Lower leg skin (tissue), 3 donors: ENCODE data around the gene PHC3.

Experiments used
- POLR2A ChIP-seq, 2 donors: fragments of 450-650 bp; IDR thresholded peaks; one replicate each; pipeline ENCODE4 v1.6.1; 2016 to 2017; ENCODE audit warnings: antibody characterized with exemption in 2 of 2, mild to moderate bottlenecking in 1 of 2, moderate library complexity in 1 of 2
- TF ChIP-seq, protein P1 (sequence below), 3 donors: fragments of 450-650 bp; IDR thresholded peaks; one replicate each; pipeline ENCODE4 v1.5.1; 2016; ENCODE audit warnings: antibody characterized with exemption in 3 of 3, mild to moderate bottlenecking in 3 of 3, moderate library complexity in 2 of 3

DNA sequence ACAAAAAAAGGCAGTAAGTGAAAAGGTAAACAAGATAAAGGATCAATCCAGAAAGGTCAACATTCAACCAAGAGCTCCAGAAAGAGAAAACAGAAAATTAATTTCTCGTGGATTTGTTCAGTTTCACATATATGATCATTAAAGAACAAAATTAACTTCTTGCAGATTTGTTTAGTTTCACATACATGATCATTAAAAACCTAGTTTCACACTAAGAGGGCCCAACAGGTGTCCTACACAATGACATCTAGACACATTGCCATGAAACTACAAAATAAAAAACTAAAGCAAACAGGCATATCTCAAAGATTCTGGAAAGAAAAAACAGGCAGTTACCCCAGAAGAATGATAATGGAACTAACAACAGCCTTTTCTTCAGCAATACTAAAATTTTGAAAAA is 22.1 kb downstream of the PHC3 start:
- TF ChIP-seq, protein P1, sequence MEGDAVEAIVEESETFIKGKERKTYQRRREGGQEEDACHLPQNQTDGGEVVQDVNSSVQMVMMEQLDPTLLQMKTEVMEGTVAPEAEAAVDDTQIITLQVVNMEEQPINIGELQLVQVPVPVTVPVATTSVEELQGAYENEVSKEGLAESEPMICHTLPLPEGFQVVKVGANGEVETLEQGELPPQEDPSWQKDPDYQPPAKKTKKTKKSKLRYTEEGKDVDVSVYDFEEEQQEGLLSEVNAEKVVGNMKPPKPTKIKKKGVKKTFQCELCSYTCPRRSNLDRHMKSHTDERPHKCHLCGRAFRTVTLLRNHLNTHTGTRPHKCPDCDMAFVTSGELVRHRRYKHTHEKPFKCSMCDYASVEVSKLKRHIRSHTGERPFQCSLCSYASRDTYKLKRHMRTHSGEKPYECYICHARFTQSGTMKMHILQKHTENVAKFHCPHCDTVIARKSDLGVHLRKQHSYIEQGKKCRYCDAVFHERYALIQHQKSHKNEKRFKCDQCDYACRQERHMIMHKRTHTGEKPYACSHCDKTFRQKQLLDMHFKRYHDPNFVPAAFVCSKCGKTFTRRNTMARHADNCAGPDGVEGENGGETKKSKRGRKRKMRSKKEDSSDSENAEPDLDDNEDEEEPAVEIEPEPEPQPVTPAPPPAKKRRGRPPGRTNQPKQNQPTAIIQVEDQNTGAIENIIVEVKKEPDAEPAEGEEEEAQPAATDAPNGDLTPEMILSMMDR (IDR thresholded peaks at IDR 0.05), result no peak
- TF ChIP-seq POLR2A (IDR thresholded peaks at IDR 0.05), result no peak
